ENCODE data around the gene KCNJ9. TPM values are rescaled to one million over a fixed set of nuclear protein-coding genes. Genes with fewer than 3 reads are reported as not detected.
A peak's percentile ranks its signal among the peaks of the same experiment; 100 is the strongest.
"Not testable (repeated sequence)": the region's sequence is repeated elsewhere in the genome, so short reads cannot be mapped to it uniquely, and the experiment has no call there.

Gene KCNJ9
- total RNA-seq, 1 donor from 2014 or later = not detected

GRCh38 chr1:160104486-160104885, 23.1 kb downstream of the KCNJ9 start:
- DNase-seq = no peak

GRCh38 chr1:160105155-160105554, 23.8 kb downstream of the KCNJ9 start:
- DNase-seq = no peak

GRCh38 chr1:160107512-160107911, 26.2 kb downstream of the KCNJ9 start:
- DNase-seq = no peak

GRCh38 chr1:160108888-160109662, 27.7 kb downstream of the KCNJ9 start:
- peak; percentile 71 for DNase-seq

GRCh38 chr1:160109686-160110085, 28.3 kb downstream of the KCNJ9 start:
- no peak for DNase-seq

- not testable (repeated sequence) for DNase-seq
These were observed 30.1 kb downstream of the KCNJ9 start for GRCh38 chr1:160111462-160111861.

GRCh38 chr1:160112357-160112756, 31.0 kb downstream of the KCNJ9 start:
- DNase-seq = no peak

- no peak for DNase-seq
These were observed 32.1 kb downstream of the KCNJ9 start for GRCh38 chr1:160113407-160113806.

GRCh38 chr1:160114085-160114484, 32.7 kb downstream of the KCNJ9 start:
- no peak for DNase-seq

- DNase-seq = no peak
These were observed 34.4 kb downstream of the KCNJ9 start, which contains the start of gene ATP1A2 for GRCh38 chr1:160115545-160116282. Gene ATP1A2, plus strand, starts transcription at chr1:160115759. Its CDS starts 103 bp downstream, at chr1:160115862.

GRCh38 chr1:160116283-160117147, 35.2 kb downstream of the KCNJ9 start:
- DNase-seq = no peak

GRCh38 chr1:160117300-160117699, 36.0 kb downstream of the KCNJ9 start:
- no peak for DNase-seq

GRCh38 chr1:160117709-160118183, 36.4 kb downstream of the KCNJ9 start:
- DNase-seq = no peak

GRCh38 chr1:160118928-160119327, 37.6 kb downstream of the KCNJ9 start:
- no peak for DNase-seq

- no peak for DNase-seq
These were observed 39.5 kb downstream of the KCNJ9 start for GRCh38 chr1:160120797-160121196.

GRCh38 chr1:160121388-160121787, 40.0 kb downstream of the KCNJ9 start:
- DNase-seq = no peak

- DNase-seq = no peak
These were observed 41.7 kb downstream of the KCNJ9 start for GRCh38 chr1:160122978-160123495.

GRCh38 chr1:160123726-160124125, 42.4 kb downstream of the KCNJ9 start:
- no peak for DNase-seq

- DNase-seq = no peak
These were observed 43.6 kb downstream of the KCNJ9 start for GRCh38 chr1:160124705-160125478.

- DNase-seq = no peak
These were observed 44.4 kb downstream of the KCNJ9 start for GRCh38 chr1:160125746-160126145.

- not testable (repeated sequence) for DNase-seq
These were observed 45.0 kb downstream of the KCNJ9 start for GRCh38 chr1:160126342-160126741.

GRCh38 chr1:160127381-160127780, 46.0 kb downstream of the KCNJ9 start:
- DNase-seq = no peak
